Activated T-cell treated with anti-CD3 and anti-CD28 coated beads, Interleukin-2, amount 50 U/mL, for 24 hours (primary cell): Measurements from ENCODE around the gene LCN15.
A peak's percentile ranks its signal among the peaks of the same experiment; 100 is the strongest.
"Not testable (repeated sequence)": the region's sequence is repeated elsewhere in the genome, so short reads cannot be mapped to it uniquely, and the experiment has no call there.

Experiments
- DNase-seq: peaks from one replicate; pipeline ENCODE4 v3.0.0-alpha.2; 2020
- H3K27ac Mint-ChIP-seq: 2 replicates; pipeline ENCODE4 v1.8.0; 2020; ENCODE audit warnings: mild to moderate bottlenecking, mixed read lengths
- H3K27me3 Mint-ChIP-seq: 2 replicates; pipeline ENCODE4 v1.8.0; 2020; ENCODE audit warnings: mixed read lengths
- H3K36me3 Mint-ChIP-seq: 2 replicates; pipeline ENCODE4 v1.8.0; 2020; ENCODE audit warnings: low read depth, mixed read lengths
- H3K4me1 Mint-ChIP-seq: 2 replicates; pipeline ENCODE4 v1.8.0; 2020; ENCODE audit warnings: low read depth, mixed read lengths
- H3K4me3 Mint-ChIP-seq: 2 replicates; pipeline ENCODE4 v1.8.0; 2020; ENCODE audit warnings: mild to moderate bottlenecking, moderate library complexity, mixed read lengths
- H3K9me3 Mint-ChIP-seq: 2 replicates; pipeline ENCODE4 v1.8.0; 2020; ENCODE audit warnings: mixed read lengths

LCN15 gene

DNA sequence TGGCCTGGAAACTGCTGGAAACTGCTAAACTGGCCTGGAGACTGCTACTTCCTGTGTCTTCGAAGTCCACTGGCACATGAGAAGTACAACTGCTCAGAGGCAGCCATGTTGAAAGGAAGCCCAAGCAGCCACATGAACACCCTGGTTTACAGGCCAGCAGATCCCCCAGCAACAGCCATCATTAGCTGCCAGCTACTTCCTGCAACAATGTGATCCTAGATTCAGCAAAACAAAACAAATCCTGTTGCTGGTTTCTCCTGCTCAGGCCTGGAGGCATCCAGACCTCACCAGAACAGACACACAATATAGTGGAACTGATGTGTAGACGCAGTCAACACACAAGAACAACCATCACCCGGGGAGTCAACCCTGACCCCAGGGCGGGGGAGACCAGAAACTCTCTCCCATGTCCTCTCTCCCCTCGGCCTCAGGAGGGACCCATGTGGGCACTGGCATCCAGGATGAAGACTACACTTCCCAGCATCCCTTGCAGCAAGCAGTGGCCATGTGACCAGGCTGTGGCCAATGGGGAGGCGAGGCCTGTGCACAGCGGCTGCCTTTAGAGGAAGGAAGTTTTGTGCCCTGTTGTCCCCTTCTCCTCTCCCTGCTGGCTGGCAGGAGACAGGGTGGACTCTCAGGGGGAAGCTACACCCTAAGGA, 9.2 kb upstream of the LCN15 start:
- Mint-ChIP-seq H3K27ac (no peak overlapping the region), H3K36me3 (no peaks in the 10 kb centered on the region), H3K4me1 (peaks cover 3% of the 10 kb centered on the region), H3K27me3 (peaks cover 20% of the 10 kb centered on the region), H3K9me3 (peaks cover 8% of the 10 kb centered on the region), H3K4me3 (no peak overlapping the region)
- no peak for DNase-seq

DNA sequence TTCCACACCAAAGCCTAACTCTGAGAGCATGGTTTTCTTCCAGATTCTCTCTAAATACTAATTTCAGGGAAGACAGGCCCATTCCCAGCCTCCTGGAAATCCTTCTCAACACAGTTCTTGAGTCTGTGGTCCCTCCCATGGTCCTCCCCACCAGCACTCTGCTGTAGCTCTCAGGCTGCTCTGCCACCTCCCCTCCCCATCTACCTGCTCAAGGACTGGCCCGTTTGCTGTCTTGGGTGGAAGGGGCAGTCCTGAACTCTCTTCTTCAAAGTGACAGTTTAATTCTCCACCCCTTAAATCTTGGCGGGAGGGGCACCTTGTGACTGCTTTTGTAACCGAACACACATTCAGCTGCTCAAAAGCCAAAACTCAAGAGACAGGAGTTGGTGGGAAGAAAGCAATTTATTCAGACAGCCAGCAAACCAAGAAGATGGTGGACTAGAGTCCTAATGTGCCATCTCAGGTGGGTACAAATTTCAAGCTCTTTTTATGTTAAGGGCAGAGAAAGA, 7.6 kb upstream of the LCN15 start:
- Mint-ChIP-seq H3K4me3 (no peak overlapping the region), H3K9me3 (peaks cover 8% of the 10 kb centered on the region), H3K4me1 (peaks cover 5% of the 10 kb centered on the region), H3K27me3 (peaks cover 20% of the 10 kb centered on the region), H3K36me3 (no peaks in the 10 kb centered on the region), H3K27ac (no peak overlapping the region)
- DNase-seq: no peak

DNA sequence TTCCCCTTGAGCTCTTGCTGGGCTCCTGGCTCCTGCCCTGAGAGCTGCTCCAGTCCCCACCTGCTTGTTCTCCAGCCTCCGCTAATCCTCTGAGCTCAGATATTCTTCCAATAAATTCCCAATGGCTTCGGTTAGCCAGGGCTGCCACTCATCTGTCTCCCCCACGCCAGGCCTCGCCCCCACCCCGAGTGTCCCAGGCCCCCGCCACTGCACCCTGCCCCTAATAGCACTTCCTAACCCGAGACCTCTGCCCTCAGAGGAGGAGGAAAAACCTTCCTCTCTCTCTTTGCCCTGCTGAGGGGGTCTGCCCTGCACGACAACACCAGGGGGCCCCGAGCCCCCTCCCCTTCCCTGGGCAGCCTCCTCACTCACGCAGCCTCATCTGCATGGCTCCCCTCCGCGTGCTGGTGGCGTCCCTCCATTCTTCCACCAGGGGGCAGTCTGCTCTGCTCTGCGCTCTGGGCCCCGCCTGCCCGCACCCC, 5.4 kb upstream of the LCN15 start:
- peak; percentile 73 for DNase-seq
- H3K36me3 Mint-ChIP-seq: no peaks in the 10 kb centered on the region
- peaks cover 21% of the 10 kb centered on the region for H3K27me3 Mint-ChIP-seq
- H3K9me3 Mint-ChIP-seq: peaks cover 8% of the 10 kb centered on the region
- H3K4me3 Mint-ChIP-seq: no peak overlapping the region
- no peak overlapping the region for H3K27ac Mint-ChIP-seq
- H3K4me1 Mint-ChIP-seq: peaks cover 16% of the 10 kb centered on the region

DNA sequence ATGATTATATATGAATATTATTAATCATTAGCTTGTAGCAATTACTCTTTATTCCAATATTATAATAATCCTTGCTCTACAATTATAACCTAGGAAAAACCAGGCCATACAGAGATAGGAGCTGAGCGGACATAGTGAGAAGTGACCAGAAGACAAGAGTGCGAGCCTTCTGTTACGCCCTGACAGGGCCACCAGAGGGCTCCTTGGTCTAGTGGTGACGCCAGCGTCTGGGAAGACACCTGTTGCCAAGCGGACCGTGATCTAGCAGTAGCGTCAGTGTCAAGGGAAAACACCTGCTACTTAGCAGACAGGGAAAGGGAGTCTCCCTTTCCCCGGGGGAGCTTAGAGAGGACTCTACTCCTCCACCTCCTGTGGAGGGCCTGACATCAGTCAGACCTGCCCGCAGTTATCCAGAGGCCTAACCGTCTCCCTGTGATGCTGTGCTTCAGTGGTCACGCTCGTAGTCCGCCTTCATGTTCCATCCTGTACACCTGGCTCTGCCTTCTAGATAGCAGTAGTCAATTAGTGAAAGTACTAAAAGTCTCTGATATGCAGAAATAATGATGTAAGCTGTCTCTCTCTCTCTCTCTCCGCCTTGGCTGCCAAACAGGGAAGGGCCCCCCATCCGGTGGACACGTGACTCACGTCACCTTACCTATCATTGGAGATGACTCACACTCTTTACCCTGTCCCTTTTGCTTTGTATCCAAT, 2.2 kb upstream of the LCN15 start:
- Mint-ChIP-seq H3K27me3 (peaks cover 23% of the 10 kb centered on the region), H3K27ac (peak overlapping the region; percentile 82), H3K4me1 (peaks cover 16% of the 10 kb centered on the region)
- H3K9me3 Mint-ChIP-seq, H3K4me3 Mint-ChIP-seq, H3K36me3 Mint-ChIP-seq: not testable (repeated sequence)
- peak; percentile 56 for DNase-seq

DNA sequence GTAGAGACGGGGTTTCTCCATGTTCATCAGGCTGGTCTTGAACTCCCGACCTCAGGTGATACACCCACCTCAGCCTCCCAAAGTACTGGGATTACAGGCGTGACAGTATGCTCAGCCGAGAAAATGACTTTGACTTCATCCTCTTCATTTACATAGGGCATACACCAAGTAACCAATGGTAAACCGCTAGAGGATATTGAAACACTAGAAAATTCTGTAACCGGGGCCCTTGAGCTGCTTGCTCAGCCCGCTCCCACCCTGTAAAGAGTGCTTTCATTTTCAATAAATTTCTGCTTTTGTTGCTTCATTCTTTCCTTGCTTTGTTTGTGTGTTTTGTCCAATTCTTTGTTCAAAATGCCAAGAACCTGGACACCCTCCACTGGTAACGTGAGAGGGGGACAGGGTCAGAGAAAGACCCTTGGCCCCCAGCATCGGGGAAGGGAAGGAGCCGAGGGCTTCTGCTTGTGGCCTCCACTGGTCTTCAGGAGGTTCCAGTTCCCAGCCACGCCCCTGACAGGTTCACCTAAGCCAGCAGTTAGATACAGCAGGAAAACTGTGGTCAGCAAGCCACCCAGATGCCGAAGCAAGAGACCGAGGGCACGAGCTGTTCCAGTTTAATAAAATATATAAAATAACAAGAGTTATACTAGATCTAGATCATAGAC, 1.6 kb upstream of the LCN15 start:
- not testable (repeated sequence) for H3K27ac Mint-ChIP-seq, DNase-seq, H3K4me3 Mint-ChIP-seq, H3K36me3 Mint-ChIP-seq, H3K9me3 Mint-ChIP-seq
- H3K4me1 Mint-ChIP-seq: peaks cover 16% of the 10 kb centered on the region
- peaks cover 24% of the 10 kb centered on the region for H3K27me3 Mint-ChIP-seq

DNA sequence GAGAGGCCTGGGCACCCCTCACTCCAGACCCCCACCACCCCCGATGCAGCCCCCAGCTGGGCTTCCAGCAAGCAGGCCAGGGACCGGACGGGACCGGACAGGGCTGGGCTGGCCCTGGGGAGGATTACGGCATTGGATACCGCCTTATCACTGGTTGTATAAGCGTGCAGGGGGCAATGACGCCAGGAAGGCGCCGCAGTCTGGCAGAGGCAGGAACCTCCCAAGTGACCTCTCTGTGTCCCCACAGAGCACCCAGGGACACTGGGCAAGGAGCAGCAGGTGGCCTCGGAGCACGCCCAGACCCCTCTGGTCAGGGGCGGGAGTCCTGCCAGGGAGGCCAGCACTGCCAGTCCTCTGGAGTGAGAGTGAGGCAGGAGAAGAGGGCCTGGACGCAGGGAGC, 723 bp upstream of the LCN15 start:
- Mint-ChIP-seq H3K27me3 (peaks cover 28% of the 10 kb centered on the region), H3K36me3 (no peaks in the 10 kb centered on the region), H3K27ac (no peak overlapping the region), H3K4me3 (no peak overlapping the region), H3K4me1 (peaks cover 16% of the 10 kb centered on the region), H3K9me3 (no peaks in the 10 kb centered on the region)
- DNase-seq: no peak

DNA sequence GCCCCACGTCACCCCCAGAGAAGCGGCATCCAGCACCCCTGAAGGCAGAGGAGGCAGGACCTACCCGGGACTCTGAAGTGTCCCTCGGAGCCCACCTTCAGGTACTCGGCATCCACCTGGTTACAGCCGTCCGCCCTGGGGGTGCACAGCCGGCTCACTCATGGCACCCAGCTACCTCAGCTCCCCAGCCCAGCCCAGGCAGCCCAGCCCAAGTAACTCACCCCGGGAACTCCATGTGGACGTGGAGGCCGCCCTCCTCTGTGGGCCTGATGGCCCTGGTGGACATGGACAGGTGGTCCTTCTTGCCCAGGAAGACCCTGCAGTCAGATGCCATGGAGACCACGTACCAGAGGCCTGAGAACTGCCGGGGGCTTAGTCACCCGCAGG, 676 bp downstream of the LCN15 start:
- H3K4me1 Mint-ChIP-seq: peaks cover 13% of the 10 kb centered on the region
- H3K9me3 Mint-ChIP-seq: no peaks in the 10 kb centered on the region
- no peak for DNase-seq
- H3K4me3 Mint-ChIP-seq: no peak overlapping the region
- no peaks in the 10 kb centered on the region for H3K36me3 Mint-ChIP-seq
- peaks cover 28% of the 10 kb centered on the region for H3K27me3 Mint-ChIP-seq
- H3K27ac Mint-ChIP-seq: no peak overlapping the region

DNA sequence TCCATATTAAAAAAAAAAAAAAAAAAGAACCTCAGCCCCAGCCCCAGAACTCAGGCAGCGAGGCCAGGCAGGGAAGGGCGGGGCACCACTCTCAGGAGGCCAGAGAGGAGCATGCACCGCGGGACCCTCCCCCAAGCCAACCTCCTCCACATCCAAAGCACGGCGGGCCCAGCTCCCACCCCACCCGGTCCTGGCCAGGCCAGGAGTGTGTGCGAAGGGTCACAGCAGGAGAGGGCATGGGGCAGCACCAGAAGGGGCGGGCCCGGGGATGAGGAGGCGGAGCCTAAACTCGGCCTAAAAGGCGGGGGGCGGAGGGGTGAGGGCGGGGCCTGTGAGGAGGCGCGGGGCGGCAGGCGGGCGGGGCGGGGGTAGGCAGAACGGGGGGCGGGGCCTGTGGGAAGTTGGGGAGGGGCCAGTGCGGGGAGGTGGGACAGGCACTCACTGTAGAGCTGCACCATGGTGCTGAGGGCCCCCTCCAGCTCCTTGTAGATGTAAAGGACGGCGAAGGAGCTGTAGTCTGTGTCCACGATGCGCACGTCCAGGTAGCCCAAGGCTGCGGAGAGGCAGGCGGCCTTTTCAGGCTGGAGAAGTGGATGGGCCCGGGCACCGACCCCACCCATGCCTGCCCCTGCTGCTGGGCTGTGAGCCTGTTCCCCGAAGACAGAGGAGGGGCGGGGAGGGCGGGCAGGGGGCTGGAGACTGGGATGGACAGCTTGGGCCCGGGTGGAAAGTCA, 1.2 kb downstream of the LCN15 start:
- Mint-ChIP-seq H3K4me3 (no peak overlapping the region), H3K4me1 (peaks cover 13% of the 10 kb centered on the region), H3K9me3 (no peaks in the 10 kb centered on the region), H3K36me3 (no peaks in the 10 kb centered on the region), H3K27ac (no peak overlapping the region), H3K27me3 (peaks cover 27% of the 10 kb centered on the region)
- peak; percentile 61 for DNase-seq

DNA sequence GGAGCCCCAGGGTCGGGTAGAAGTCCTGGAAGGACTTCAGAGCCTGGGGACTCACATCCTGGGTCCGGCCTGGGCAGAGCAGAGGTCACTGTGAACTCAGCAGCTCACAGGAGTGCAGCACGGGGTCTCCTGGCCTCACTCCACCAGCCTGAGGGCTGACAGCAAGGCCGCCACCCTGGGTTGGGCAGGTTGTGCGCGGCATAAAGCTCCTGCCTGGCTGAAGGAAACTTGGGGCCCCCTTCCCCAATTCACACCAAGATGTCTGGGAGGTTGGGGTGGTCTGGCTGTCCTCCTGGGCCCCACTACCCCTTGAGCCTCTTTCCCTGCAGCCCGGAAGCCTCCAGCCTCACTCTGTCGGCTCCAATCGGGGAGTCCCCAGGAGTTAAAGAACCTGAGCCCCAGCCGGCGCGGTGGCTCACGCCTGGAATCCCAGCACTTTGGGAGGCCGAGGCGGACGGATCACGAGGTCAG, 2.1 kb downstream of the LCN15 start:
- Mint-ChIP-seq H3K4me3 (no peak overlapping the region), H3K36me3 (no peaks in the 10 kb centered on the region), H3K27me3 (peaks cover 22% of the 10 kb centered on the region), H3K9me3 (no peaks in the 10 kb centered on the region), H3K27ac (no peak overlapping the region), H3K4me1 (peaks cover 13% of the 10 kb centered on the region)
- no peak for DNase-seq

DNA sequence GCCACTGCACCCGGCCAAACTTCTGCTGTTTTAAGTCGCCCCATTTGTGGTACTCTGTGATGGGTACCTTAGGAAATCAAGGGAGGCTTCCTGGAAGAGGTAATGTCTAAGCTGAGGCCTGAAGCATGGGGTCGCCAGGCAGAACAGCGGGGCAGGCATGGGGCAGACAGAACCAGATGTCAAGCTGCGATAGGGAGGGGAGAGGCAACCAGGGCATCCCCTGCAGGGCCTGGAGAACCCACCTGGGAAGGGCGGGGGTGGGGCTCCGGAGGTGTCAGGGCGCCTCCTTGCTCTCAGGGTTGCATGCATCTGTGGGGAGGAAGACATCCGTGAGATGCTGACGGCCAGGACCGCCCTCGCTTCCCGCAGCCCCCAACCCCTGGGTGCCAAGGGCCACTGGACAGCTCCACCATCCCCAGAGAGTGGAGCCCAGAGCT, 2.8 kb downstream of the LCN15 start:
- Mint-ChIP-seq H3K9me3 (no peaks in the 10 kb centered on the region), H3K4me3 (no peak overlapping the region), H3K4me1 (peaks cover 7% of the 10 kb centered on the region), H3K36me3 (no peaks in the 10 kb centered on the region), H3K27ac (no peak overlapping the region), H3K27me3 (peaks cover 19% of the 10 kb centered on the region)
- DNase-seq: no peak

DNA sequence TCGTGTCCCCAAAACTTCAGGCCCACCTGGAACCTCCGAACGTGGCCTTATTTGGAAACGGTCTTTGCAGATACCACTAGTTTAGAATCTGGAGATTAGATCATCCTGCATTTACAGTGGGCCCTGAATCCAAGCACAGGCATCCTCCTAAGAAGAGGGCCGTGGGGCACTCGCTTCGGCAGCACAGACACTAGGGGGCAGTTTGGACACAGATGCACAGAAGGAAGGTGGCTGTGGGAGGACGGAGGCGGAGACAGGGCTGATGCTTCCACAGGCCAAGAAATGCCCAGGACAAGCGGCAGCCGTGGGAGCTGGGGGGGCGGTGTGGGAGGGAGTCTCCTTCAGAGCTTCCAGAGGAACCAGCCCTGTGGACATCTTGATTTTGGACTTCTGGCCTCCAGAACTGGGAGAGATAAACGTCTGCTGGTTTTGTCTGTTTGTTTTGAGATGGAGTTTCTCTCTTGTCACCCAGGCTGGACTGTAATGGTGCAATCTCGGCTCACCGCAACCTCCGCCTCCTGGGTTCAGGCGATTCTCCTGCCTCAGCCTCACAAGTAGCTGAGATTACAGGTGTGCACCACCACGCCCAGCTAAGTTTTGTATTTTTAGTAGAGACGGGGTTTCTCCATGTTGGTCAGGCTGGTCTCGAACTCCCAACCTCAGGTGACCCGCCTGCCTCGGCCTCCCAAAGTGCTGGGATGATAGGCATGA, 3.3 kb downstream of the LCN15 start:
- H3K4me3 Mint-ChIP-seq, H3K4me1 Mint-ChIP-seq, H3K9me3 Mint-ChIP-seq, H3K27ac Mint-ChIP-seq, DNase-seq, H3K36me3 Mint-ChIP-seq: not testable (repeated sequence)
- peaks cover 25% of the 10 kb centered on the region for H3K27me3 Mint-ChIP-seq

DNA sequence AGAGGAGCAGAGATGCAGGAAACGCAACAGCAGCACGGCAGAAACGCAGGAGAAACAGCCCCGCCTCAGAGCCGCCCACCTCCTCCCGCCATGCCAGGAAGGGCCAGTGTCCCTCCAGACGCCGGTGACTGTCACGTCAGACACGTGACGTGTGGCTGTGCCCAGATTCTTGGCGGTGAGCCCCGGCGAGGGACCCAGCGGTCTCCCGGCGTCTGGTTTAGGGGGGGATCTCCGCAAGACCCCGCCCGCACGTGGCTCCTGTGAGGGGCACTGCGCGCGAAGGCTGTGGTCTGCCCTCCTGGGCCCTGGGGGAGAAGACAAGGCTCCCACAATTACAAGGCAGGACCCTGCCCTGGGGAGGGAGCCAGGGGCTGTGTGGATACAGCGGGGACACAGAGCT, 3.9 kb downstream of the LCN15 start:
- Mint-ChIP-seq H3K36me3 (no peaks in the 10 kb centered on the region), H3K27ac (no peak overlapping the region), H3K4me3 (no peak overlapping the region), H3K9me3 (peaks cover 2% of the 10 kb centered on the region), H3K4me1 (no peaks in the 10 kb centered on the region), H3K27me3 (peaks cover 29% of the 10 kb centered on the region)
- no peak for DNase-seq

DNA sequence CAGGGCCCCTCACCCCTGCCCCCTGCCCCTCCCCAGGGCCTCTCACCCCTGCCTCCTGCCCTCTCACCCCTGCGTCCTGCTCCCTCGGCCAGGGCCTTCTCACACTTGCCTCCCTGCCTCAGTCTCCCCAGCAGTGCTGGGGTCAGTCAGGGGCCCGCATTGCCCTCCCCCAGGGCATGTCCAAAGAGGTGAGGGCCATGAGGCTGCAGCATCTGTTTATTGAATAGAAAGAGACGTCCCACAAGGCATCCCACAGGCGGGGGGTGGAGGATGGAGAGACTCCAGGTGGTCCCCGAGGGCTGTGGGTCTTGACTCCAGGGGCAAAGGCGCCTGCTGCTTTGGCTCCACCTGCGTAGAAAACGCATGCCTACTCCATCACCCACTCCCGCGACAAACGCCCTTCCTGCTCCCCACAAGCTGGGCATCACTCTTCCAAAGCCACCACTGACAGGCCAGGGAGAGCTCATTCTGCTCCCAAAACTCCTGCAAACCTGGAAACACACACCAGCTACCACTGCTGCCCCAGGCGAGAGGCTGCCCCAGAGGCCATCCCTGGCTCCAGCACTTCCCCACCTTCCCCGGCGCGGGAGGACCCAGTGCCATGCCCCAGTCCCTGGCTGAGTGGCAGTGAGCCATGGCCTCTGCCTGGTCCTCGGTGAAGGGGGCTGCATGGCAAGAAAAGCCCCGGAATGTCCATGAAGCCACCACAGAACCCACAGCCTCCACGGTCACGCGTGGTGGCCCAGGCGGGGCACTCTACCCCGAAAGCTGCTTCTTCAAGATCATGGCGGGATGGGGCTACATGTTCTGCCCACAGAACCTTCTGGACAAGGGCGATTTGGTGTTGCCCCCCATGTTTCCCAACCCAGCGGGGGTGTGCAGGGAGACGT, 4.6 kb downstream of the LCN15 start:
- no peak overlapping the region for H3K27ac Mint-ChIP-seq
- no peak overlapping the region for H3K4me3 Mint-ChIP-seq
- H3K36me3 Mint-ChIP-seq: no peaks in the 10 kb centered on the region
- H3K9me3 Mint-ChIP-seq: peaks cover 2% of the 10 kb centered on the region
- DNase-seq: no peak
- H3K4me1 Mint-ChIP-seq: no peaks in the 10 kb centered on the region
- peaks cover 30% of the 10 kb centered on the region for H3K27me3 Mint-ChIP-seq
